Endothelial cell of umbilical vein (primary cell): Measurements from ENCODE around the gene FAU. TPM values are rescaled to one million over a fixed set of nuclear protein-coding genes. Genes with fewer than 3 reads are reported as not detected.

ENCODE experiments used
- BruUV-seq: library from RNA; stranded (reverse); fragments of 400-500 nt; replicated peaks from 2 replicates; lab custom pipeline; 2021; lab: Mats Ljungman, UMichigan
- CTCF ChIA-PET: fragments of 300-600, 350-600 bp; sonication (Branson Sonifier 250); formaldehyde crosslinking; loops from one replicate; lab custom pipeline; 2021; ENCODE audit warnings: antibody characterized with exemption, inconsistent platforms; lab: Charles Lee
- POLR2A ChIA-PET: fragments of 300-600, 350-600 bp; sonication (Branson Sonifier 250); formaldehyde crosslinking; loops from one replicate; lab custom pipeline; 2021; ENCODE audit warnings: antibody characterized with exemption, inconsistent platforms; lab: Charles Lee
- DNase-seq: peaks from one replicate; pipeline ENCODE4 v3.0.0-alpha.2; 2011; ENCODE audit warnings: low read depth, low spot score
- FAIRE-seq: peaks from 2 replicates; lab custom pipeline; 2011; peaks lifted over from hg19 to GRCh38; lab: Jason Lieb, UNC
- H2AFZ ChIP-seq: 2 replicates; pipeline ENCODE4 v1.6.0; 2012; ENCODE audit warnings: low read depth, low read length, control low read depth, inconsistent platforms
- H3K27ac ChIP-seq: 2 replicates; pipeline ENCODE4 v1.5.1; 2011; ENCODE audit warnings: low read depth, mild to moderate bottlenecking, control low read depth, low read length, moderate library complexity; ENCODE audit not compliant: insufficient read depth
- H3K27me3 ChIP-seq, 2 experiments: 2 replicates each; pipeline versions ENCODE4 v1.6.0 to v1.6.1; 2011; ENCODE audit warnings: low read length in 2 of 2, mixed read lengths in 1 of 2; ENCODE audit not compliant: control insufficient read depth in 2 of 2, insufficient read depth in 2 of 2
- H3K36me3 ChIP-seq, 2 experiments: 2 replicates in 1 of 2; 3 replicates in 1 of 2; pipeline ENCODE4 v1.5.1; 2011; ENCODE audit warnings: low read length in 2 of 2, mild to moderate bottlenecking in 1 of 2, moderate library complexity in 1 of 2; ENCODE audit not compliant: control insufficient read depth in 2 of 2, insufficient read depth in 2 of 2; ENCODE audit errors: extremely low read depth in 1 of 2
- H3K4me1 ChIP-seq: 3 replicates; pipeline ENCODE4 v1.5.1; 2011; ENCODE audit warnings: mild to moderate bottlenecking, low read length; ENCODE audit not compliant: control insufficient read depth, insufficient read depth; ENCODE audit errors: extremely low read depth
- H3K4me2 ChIP-seq: 2 replicates; pipeline ENCODE4 v1.6.1; 2011; ENCODE audit warnings: low read length, control low read depth, mixed read lengths; ENCODE audit not compliant: insufficient read depth
- H3K4me3 ChIP-seq, 3 experiments: fragments of 200-600 bp in 1 of 3; sonication (generic), shearing (Covaris generic) in 1 of 3; replicated peaks in 1 of 3; 2 replicates each; pipeline ENCODE4 v1.5.1; 2011 to 2016; ENCODE audit warnings: control low read depth in 3 of 3, low read length in 3 of 3, mild to moderate bottlenecking in 2 of 3, inconsistent platforms in 1 of 3, low read depth in 1 of 3, moderate library complexity in 1 of 3; ENCODE audit not compliant: insufficient read depth in 1 of 3
- H3K79me2 ChIP-seq: 2 replicates; pipeline ENCODE4 v1.6.0; 2012; ENCODE audit warnings: low read length, inconsistent platforms; ENCODE audit not compliant: control insufficient read depth, insufficient read depth
- H3K9ac ChIP-seq: replicated peaks from 2 replicates; pipeline ENCODE3; 2011; ENCODE audit warnings: low read length, control low read depth; ENCODE audit not compliant: insufficient read depth; ENCODE audit errors: extremely low read depth
- H3K9me1 ChIP-seq: replicated peaks from 3 replicates; pipeline ENCODE4 v1.6.0; 2011; ENCODE audit warnings: mild to moderate bottlenecking, low read length; ENCODE audit not compliant: control insufficient read depth, insufficient read depth; ENCODE audit errors: extremely low read depth
- H3K9me3 ChIP-seq: replicated peaks from 2 replicates; pipeline ENCODE4 v1.5.1; 2012; ENCODE audit warnings: low read length, inconsistent platforms; ENCODE audit not compliant: control insufficient read depth, insufficient read depth
- H4K20me1 ChIP-seq: replicated peaks from 2 replicates; pipeline ENCODE3; 2011; ENCODE audit warnings: mild to moderate bottlenecking, low read length; ENCODE audit not compliant: control insufficient read depth, insufficient read depth; ENCODE audit errors: extremely low read depth
- CTCF ChIP-seq, 2 donors: IDR thresholded peaks; 1 replicate in 1 of 2; 2 replicates in 1 of 2; pipeline ENCODE4 v1.5.1; 2011; ENCODE audit warnings: low read length in 2 of 2, mild to moderate bottlenecking in 2 of 2, moderate library complexity in 2 of 2, control low read depth in 1 of 2, inconsistent platforms in 1 of 2, low read depth in 1 of 2; ENCODE audit not compliant: insufficient read depth in 1 of 2; ENCODE audit errors: extremely low read depth in 1 of 2
- EZH2 ChIP-seq: IDR thresholded peaks from 2 replicates; pipeline ENCODE4 v1.6.1; 2012; ENCODE audit warnings: borderline replicate concordance, low read depth, mild to moderate bottlenecking, moderate library complexity, low read length, inconsistent platforms; ENCODE audit not compliant: severe bottlenecking
- FOS ChIP-seq: IDR thresholded peaks from 2 replicates; pipeline ENCODE4 v1.6.1; 2011; ENCODE audit warnings: mild to moderate bottlenecking, low read length, moderate library complexity, borderline replicate concordance; ENCODE audit not compliant: insufficient read depth
- GATA2 ChIP-seq: IDR thresholded peaks from 2 replicates; pipeline ENCODE4 v1.7.0; 2011; ENCODE audit warnings: low read depth, mild to moderate bottlenecking, moderate library complexity, mixed read lengths, low read length; ENCODE audit not compliant: insufficient read length, insufficient read depth
- JUN ChIP-seq: IDR thresholded peaks from 2 replicates; pipeline ENCODE4 v1.6.1; 2011; ENCODE audit warnings: borderline replicate concordance, low read depth; ENCODE audit not compliant: insufficient read length, insufficient read depth
- MAX ChIP-seq: IDR thresholded peaks from 2 replicates; pipeline ENCODE4 v1.6.1; 2011; ENCODE audit not compliant: insufficient read depth, insufficient read length
- MYC ChIP-seq: IDR thresholded peaks from one replicate; pipeline ENCODE4 v1.6.1; 2011; ENCODE audit warnings: mild to moderate bottlenecking, low read depth, low read length
- POLR2A ChIP-seq: IDR thresholded peaks from 2 replicates; pipeline ENCODE4 v1.6.1; 2012; ENCODE audit warnings: low read depth, mild to moderate bottlenecking, control low read depth, low read length
- POLR2AphosphoS5 ChIP-seq: IDR thresholded peaks from 2 replicates; pipeline ENCODE4 v1.6.1; 2012; ENCODE audit warnings: low read depth, mild to moderate bottlenecking, control low read depth, low read length, moderate library complexity; ENCODE audit not compliant: insufficient read depth
- dilution Hi-C: fragments of 300-500 bp; cut with MboI; formaldehyde crosslinking; loops from one replicate; pipeline ENCODE4 v1.15.0; 2019; ENCODE audit warnings: low sequenced_read_pairs; ENCODE audit not compliant: extremely low pct_ligation_motif_present
- intact Hi-C: fragments of 100-400 bp; cut with micrococcal nuclease; formaldehyde crosslinking; loops from one replicate; pipeline ENCODE4 v1.10.0; 2022
- polyA plus RNA-seq, 4 experiments: library from polyadenylated mRNA; depleted of rRNA in 3 of 4; stranded (reverse) in 3 of 4; unstranded in 1 of 4; fragments of >200 nt; gene quantifications; 2 replicates each; pipeline versions ENCODE4 v1.2.1 to v1.2.3, GENCODE V29; 2011 to 2012; ENCODE audit warnings: missing spikeins in 1 of 4
- total RNA-seq: library from RNA; stranded (reverse); gene quantifications from 2 replicates; pipeline ENCODE4 v1.2.3, GENCODE V29; 2021

Gene FAU
- total and polyA plus RNA-seq, 2 donors (not counting 3 experiments of a cell fraction or from before 2014, with no cell fraction given), result 741 to 746 TPM

DNA sequence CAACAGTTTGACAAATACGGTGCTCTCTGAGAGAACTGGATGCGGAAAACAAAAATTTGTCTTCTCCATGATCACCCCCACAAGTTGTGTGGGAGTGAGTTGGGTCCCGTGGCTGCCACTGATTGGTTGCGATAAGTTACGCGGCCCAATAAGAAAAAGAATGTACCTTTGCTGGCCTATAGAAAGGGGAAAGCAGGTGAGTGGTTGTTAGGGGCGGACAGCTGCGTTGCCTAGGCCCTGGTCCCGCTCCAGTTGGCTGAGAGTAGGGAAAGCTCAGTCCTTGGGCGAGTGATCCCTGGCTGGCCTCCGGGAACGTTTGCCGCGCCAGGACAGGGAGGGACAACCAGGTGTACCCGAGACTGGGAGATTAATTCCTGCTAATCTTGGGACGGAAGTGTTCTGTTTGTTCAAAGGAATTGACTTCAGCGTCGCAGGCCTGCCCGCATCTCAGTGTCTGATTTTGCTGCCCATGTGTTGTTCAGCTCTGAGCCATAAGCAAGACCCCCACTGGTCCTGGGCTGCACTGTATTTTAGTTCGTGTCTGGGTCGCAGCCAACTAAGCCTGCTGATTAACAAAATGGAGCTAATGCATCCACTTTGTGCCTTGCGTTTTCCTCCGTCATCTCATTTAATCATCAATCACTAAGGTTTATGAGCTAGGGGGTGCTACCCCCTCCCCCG lies 13.2 kb upstream of the FAU start:
- BruUV-seq, result TSS peak; percentile 67
- FAIRE-seq, result peak; percentile 98
- CTCF ChIA-PET, result interaction anchor here (0.9 to 4.0 kb wide), 12 partner anchors 10 to 180 kb away, joined by 3 to 27 read pairs (median 4); partner anchors contain the start of genes CAPN1, FAU, MRPL49 and TM7SF2

DNA sequence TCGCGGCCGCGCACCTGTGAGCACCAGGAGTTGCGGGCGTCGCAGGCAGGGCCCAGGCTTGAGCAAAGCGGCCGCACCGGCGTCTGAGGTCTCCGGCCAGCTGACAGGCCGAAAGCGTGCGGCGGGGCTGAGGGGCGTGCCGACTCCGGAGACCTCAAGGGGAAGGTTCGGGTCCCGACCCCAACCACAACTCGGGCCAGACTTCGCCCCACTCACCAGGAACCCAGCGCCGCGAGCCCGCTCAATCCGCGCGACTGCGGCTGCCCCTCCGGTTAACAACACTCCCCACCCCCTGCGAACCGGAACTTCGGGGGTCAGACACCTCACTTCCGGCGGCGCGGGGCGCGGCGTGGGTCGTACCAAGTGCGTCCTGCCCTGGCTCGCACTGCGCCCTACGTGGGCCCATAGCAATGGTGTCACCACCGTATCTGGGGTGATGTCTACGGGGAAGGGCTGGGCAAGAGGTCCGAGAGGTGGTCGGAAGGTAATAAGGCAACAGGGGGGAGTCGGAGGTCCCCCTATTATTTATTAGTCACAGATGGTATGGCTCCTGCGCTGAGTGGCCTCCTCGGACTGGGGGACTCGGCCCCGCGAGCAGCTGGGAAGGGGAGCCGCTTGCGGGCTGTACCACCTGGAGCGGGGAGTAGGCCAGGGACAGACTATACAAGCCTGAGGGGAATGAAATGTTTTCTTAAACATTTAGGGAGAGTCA lies 12.5 kb upstream of the FAU start, which contains the start of gene SYVN1:
Gene SYVN1 (minus strand): TSS at position 280 of the 712 bp plus-strand sequence. CDS start 918 bp downstream, outside the sequence.
- FAIRE-seq (no peak), DNase-seq (peak; percentile 87)
- TF ChIP-seq FOS (no peak), EZH2 (no peak), MAX (no peak), POLR2AphosphoS5 (peak; percentile 92), CTCF (IDR thresholded peaks at IDR 0.05; ENCODE audit: extremely low read depth in 1 of 2, insufficient read depth in 1 of 2, low read depth in 1 of 2, low read length in 2 of 2) (no peak), MYC (peak; percentile 68), JUN (no peak), POLR2A (peak; percentile 87), GATA2 (no peak)
- Histone ChIP-seq H3K9me3 (no peaks in the 10 kb centered on the region), H3K79me2 (peaks cover 14% of the 10 kb centered on the region), H3K9ac (peak within 1 kb of the TSS; percentile 92), H3K9me1 (no peaks in the 10 kb centered on the region), H3K4me2 (peak within 1 kb of the TSS; percentile 62), H2AFZ (peak within 1 kb of the TSS; percentile 80), H3K4me3 (peak within 1 kb of the TSS; percentile 51 to 62 (median 52)), H4K20me1 (no peaks in the 10 kb centered on the region), H3K4me1 (peaks cover 12% of the 10 kb centered on the region), H3K27ac (peak within 1 kb of the TSS; percentile 89), H3K27me3 (no peaks in the 10 kb centered on the region), H3K36me3 (peaks cover 0 to 27% of the 10 kb centered on the region in 2 experiments)
- ChIA-PET CTCF (interaction anchor here (0.6 to 4.0 kb wide), 12 partner anchors 11 to 1300 kb away, joined by 3 to 27 read pairs (median 4); partner anchors contain the start of genes CAPN1, FAU, MRPL49 and TM7SF2), POLR2A (interaction anchor here (0.8 to 1.4 kb wide), 4 partner anchors 8 to 47 kb away, joined by 3 to 7 read pairs (median 4); partner anchors contain the start of genes CAPN1, FAU, MRPL49 and ZNHIT2)
- BruUV-seq, result no TSS peak
- dilution Hi-C loops, result no loop called here
- intact Hi-C loops, result loop anchor here (1.0 kb wide), 2 partner anchors 35 to 47 kb away; partner anchors contain the start of gene CAPN1

More for the DNA sequence above, 13.2 kb upstream of the FAU start:
- peak overlapping the region; percentile 62 for H3K4me2 ChIP-seq
- peak overlapping the region; percentile 80 for H2AFZ ChIP-seq
- H3K27ac ChIP-seq, result peak overlapping the region; percentile 89
- H3K9me1 ChIP-seq, result no peaks in the 10 kb centered on the region
- peaks cover 0 to 3% of the 10 kb centered on the region in 2 experiments for H3K27me3 ChIP-seq
- dilution Hi-C loops, result no loop called here
- H3K9me3 ChIP-seq, result no peaks in the 10 kb centered on the region
- no peaks in the 10 kb centered on the region for H4K20me1 ChIP-seq
- intact Hi-C loops, result loop anchor here (1.0 kb wide), 3 partner anchors 13 to 46 kb away; partner anchors contain the start of genes CAPN1, FAU and MRPL49
- TF ChIP-seq POLR2A, result peak; percentile 87
- no peak for TF ChIP-seq POLR2AphosphoS5
- TF ChIP-seq FOS, result no peak
- H3K4me1 ChIP-seq, result peaks cover 12% of the 10 kb centered on the region
- peak overlapping the region; percentile 92 for H3K9ac ChIP-seq
- peak overlapping the region; percentile 51 to 62 (median 52) for H3K4me3 ChIP-seq
- peaks cover 14% of the 10 kb centered on the region for H3K79me2 ChIP-seq
- peak; percentile 97 for DNase-seq
- POLR2A ChIA-PET, result interaction anchor here (0.8 to 1.4 kb wide), 4 partner anchors 9 to 47 kb away, joined by 3 to 7 read pairs (median 4); partner anchors contain the start of genes CAPN1, FAU, MRPL49 and ZNHIT2
- peaks cover 0 to 20% of the 10 kb centered on the region in 2 experiments for H3K36me3 ChIP-seq
